GM19468 (cell line): ENCODE results near the gene BRAT1.
"Not testable (repeated sequence)": the region's sequence is repeated elsewhere in the genome, so short reads cannot be mapped to it uniquely, and the experiment has no call there.

Source experiments
- ATAC-seq: cut with Tn5 transposase; IDR thresholded peaks from one replicate; pipeline ENCODE4 v1.9.1; 2021; ENCODE audit warnings: mild to moderate bottlenecking, moderate library complexity, moderate number of reproducible peaks; ENCODE audit not compliant: unreplicated experiment; ENCODE audit errors: extremely low read depth

Gene BRAT1

DNA sequence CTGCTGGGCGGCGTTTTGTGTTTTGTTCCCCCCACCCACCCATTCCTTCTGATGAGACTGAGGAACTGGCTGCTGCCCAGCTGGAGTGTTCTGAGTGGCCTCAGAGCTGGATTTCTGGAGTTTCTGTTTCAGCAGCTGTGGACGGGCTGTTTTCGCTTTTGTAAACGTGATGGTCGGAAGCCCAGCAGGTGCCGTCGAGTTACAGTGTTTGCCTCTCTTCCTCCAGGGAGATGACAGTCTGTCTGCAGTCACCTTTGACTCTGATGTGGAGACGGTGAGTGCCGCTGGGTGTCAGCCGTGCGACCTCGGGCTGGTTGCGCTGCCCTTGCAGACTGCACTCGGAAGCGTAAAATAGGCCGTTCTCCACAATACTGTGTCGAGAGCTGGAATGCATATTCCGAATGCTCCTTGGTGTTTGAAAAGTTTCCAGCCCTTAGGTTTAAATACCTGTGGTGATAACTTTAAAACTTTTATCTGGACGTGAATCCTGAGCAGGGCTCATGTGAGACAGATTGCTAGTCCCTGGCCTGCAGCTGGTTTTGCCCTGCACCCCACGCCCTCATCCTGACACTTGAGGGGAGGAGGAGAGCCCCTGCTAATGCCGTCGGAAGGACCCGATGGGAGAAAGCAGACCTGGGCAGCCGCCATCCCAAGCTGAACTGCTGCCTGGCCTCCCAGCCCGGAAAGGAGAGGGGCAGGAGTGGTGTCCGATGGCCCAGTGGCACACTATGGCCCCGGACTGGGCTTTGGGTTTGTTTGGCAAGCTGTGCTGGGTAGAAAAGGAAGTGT is 11.8 kb upstream of the BRAT1 start:
- peak; percentile 31 for ATAC-seq

- no peak for ATAC-seq
Measured at GRCh38 chr7:2566348-2566889, 11.1 kb upstream of the BRAT1 start.

DNA sequence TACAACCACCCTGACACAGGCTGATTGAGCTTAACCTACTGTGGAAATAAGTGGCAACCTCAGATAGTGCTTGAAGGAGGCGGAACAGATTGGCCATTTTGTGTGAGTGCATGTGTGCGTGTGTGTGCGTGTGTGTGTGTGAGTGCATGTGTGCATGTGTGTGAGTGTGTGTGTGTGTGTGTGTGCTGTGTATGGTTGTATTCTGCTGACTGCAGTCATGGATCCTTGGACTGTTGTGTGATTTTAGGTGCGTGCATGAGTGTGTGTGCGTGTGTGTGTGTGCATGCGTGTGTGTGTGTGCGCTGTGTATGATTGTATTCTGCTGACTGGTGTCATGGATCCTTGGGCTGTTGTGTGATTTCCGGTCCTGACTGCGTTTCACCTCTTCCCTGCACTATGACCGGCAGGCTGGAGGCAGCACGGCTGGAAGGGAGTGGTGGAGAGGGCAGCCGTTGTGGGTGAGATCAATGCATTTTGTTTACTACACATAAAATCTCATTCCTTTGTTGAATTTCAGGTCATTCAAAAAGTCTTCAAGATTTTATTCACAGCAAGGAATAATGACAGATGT is 9.7 kb upstream of the BRAT1 start:
- no peak for ATAC-seq

DNA sequence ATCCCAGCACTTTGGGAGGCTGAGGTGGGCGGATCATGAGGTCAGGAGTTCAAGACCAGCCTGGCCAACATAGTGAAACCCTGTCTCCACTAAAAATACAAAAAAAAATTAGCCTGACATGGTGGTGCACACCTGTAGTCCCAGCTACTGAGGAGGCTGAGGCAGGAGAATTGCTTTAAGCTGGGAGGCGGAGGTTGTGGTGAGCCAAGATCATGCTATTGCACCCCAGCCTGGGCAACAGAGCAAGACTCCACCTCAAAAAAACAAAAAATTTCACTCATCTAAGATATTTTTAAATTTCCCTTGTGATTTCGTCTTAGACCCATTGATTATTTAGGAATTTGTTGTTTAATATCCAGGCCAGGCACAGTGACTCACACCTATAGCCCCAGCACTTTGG is 8.6 kb upstream of the BRAT1 start:
- ATAC-seq, result not testable (repeated sequence)

DNA sequence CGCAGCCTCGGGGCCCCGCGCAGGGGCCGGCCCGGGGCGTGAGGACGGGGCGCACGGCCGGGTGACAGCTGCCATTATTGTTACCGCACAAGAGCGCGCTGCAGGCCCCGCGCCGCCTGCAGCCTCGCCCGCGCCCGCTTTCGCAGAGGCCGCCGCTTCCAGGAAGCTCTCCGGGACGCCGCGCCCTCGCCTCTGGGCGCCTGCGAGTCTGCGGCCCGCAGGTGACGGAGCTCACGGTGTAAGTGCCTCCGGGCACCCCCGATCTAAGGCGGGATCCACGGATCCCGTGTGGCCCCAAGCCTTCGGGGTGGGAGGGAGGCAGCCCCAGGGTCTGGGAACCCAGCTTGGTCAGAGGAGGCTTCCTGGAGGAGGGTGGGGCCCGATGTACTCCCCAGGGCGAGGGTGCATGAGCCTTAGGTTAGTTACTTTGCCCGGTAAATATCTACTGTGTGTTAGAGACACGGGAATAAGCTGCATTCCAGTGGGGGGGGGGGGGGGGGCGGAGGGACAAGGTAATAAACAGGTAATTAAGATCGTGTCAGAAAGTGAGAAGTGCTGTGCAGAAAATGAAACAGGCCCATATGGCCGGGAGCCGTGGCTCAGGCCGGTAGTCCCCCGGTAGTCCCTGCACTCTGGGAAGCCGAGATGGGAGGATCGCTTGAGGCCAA is 4.1 kb upstream of the BRAT1 start:
- ATAC-seq, result no peak

DNA sequence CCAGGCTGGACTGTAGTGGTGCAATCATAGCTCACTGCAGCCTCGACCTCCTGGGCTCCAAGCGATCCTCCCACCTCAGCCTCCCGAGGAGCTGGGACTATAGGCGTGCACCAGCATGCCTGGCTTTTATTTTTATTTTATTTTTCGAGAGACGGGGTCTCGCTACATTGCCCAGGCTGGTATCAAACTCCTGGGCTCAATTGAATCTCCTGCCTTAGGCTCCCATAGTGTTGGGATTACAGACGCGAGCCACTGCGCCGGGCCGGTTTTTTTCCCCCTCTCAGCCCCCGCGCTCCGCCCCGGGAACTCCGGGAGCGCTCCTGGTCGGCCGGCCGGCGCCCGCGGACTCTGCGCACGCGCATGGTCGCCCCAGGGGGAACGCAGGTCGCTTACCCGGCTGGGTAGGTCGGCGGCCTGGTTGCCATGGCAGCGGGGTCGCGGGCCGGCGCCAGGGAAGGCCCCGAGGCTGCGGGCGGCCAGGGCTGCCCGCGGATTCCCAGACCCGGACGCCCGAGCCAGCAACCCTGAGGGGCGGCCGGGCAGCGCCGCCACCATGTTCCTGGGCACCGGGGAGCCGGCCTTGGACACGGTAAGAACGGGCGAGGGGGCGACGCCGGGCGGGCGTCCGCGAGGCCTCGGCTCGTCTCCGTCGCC is 3.4 kb upstream of the BRAT1 start, which contains the start of gene IQCE:
TSS of gene IQCE (plus strand) at position 351 of the 654 bp plus-strand sequence. CDS start at position 554, 203 bp downstream.
- peak; percentile 39 for ATAC-seq

DNA sequence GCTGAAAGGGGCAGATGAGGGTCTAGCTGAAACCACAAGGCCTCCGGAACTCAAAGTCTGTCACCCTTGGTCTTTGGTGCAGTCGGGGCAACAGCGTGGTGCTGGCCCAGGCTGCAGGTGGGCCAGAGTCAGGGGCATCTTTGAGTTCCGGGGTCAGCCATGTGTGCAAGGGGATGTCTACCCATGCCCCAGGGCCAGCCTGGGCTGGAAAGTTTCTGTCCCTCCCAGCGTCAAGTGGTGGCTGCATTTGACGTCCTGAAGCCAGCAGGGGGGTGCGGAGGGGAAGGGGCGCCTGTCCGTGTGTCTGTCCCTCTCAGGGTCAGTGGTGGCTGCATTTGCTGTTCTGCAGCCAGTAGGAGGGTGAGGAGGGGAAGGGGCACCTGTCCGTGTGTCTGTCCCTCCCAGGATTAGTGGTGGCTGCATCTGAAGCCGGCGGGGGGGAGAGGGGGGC is 638 bp downstream of the BRAT1 start:
- no peak for ATAC-seq

- no peak for ATAC-seq
Measured at GRCh38 chr7:2553831-2554581, 1.3 kb downstream of the BRAT1 start.

DNA sequence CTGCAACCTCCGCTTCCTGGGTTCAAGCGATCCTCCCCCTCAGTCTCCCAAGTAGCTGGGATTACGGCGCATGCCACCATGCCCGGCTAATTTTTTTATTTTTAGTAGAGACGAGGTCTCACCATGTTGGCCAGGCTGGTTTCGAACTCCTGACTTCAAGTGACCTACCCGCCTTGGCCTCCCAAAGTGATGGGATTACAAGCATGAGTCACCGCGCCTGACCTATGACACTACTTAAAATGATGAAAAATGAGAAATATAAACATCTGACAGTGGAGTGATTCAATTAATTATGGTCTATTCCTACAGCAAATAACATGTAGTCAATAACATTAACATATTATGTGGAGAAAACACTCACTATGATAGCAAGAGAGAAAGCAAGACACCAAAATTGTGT is 2.2 kb downstream of the BRAT1 start:
- no peak for ATAC-seq

GRCh38 chr7:2551418-2551817 is 3.9 kb downstream of the BRAT1 start:
- no peak for ATAC-seq

DNA sequence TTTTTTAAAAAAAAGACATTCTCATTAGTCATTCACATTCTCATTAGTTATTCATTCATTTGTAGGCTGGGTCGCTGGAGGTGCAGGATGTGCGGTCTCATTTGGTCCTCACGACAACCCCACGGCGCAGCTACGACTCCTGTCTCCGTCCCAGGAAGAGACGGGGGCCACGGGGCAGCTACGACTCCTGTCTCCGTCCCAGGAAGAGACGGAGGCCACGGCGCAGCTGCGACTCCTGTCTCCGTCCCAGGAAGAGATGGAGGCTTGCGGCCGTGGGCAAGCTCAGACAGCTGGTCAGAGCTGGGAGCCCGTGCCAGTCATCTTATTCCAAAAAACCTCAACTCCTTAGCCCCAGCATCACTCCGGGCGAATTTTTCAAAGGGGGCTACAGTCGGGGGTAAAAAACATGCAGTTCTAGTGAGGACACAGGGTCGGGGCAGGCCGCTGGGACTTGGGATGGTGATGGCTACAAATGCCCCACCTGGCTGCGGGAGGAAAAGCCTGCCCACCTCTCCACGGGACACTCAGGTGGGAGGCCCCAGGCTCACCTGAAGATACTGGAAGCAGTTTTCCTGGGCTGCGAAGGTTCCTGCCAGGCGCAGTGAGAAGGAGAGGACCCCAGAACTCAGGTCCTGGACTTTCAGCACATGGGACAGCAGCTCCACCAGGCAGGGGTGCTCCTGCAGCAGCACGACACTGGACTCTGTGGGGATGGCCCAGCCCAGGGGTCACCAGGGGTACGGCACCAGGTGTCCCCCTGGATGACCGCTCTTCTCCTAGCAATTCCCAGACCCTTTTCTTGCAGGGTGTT is 8.3 kb downstream of the BRAT1 start:
- no peak for ATAC-seq

- no peak for ATAC-seq
Measured at GRCh38 chr7:2545746-2546425, 9.4 kb downstream of the BRAT1 start.

DNA sequence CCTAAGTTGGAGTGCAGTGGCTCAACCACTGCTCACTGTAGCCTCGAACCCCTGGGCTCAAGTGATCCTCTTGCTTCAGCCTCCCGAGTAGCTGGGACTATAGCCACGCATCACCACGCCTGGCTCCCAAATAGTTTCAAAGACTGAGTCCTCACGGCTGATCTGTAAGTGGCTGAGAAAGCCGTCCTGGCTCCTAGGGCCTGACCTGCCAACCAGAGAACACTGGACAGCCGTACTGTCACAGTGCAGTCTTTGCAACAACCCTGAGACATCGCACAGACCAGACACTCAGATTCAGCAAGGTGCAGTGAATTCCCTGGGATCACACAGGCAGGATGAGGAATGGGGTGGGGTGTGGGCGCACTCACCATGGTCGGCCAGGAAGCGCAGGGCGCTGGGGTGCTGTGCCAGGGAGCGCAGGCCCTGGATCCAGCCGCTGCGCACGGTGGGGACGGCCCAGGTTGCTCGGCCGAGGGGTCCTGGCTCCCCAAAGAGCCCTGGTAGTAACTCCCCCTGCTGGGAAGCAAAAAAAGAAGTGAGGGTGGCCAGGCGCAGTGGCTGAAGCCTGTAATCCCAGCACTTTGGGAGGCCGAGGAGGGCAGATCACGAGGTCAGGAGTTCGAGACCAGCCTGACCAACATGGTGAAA is 10.7 kb downstream of the BRAT1 start:
- ATAC-seq, result no peak

DNA sequence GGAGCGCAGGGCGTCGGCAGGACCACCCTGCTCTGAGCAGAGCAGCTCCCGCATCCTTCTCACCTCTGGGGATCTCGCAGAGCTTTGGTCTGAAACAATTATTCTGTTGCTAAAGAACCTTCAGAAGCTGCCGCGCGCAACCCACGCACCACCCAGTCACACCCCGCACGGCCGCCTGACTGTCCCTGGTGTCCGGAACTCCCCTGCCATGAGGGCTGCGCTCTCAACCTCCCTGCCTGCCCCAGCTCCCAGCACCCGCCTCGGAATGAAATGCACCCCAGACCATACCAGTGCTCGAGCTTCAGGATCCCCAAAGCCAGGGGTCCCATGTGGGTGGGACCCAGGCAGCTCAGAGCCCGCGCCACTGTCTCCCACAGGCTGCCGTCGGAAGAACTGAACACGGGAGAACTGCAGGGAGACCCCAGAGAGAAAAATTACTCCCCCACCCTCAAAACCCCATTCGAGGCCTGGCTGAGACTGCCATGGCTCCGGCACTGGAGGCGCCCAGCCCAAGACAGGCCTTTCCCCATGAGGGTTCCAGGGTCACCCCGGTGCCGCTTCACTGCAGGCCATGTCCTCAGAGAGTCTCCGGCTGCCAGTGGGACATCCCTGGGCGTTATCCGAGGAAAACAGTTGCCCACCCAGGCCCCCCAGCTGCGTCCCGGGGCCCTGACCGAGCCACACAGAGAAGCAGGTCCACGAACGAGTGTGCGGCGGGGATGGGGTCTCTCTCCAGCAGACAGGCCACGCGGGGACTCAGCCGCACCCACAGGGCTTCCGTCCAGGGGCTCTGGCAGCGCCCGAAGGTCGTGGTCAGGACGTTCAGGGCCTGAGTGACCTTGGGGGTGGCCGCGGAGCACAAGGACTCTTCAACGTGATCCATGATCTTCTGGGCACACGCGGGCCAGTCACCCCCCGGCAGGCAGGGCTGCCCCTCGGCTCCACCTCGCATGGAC is 12.1 kb downstream of the BRAT1 start:
- no peak for ATAC-seq

- no peak for ATAC-seq
Measured at GRCh38 chr7:2542011-2542915, 13.1 kb downstream of the BRAT1 start.
